Bronchial epithelial cell (primary cell): ENCODE measurements around the gene ULK2. TPM values are rescaled to one million over a fixed set of nuclear protein-coding genes. Genes with fewer than 3 reads are reported as not detected.

Experiments used
- DNase-seq: peaks from one replicate; pipeline ENCODE4 v3.0.0-alpha.2; 2010; ENCODE audit warnings: low read depth
- FAIRE-seq: peaks from 2 replicates; lab custom pipeline; 2011; peaks lifted over from hg19 to GRCh38; lab: Jason Lieb, UNC
- H3K27me3 ChIP-seq: 2 replicates; pipeline ENCODE4 v1.5.1; 2011; ENCODE audit warnings: low read length; ENCODE audit not compliant: control insufficient read depth, insufficient read depth
- H3K36me3 ChIP-seq: 2 replicates; pipeline ENCODE4 v1.5.1; 2011; ENCODE audit warnings: low read length; ENCODE audit not compliant: control insufficient read depth, insufficient read depth
- H3K4me3 ChIP-seq: 2 replicates; pipeline ENCODE4 v1.5.1; 2011; ENCODE audit warnings: mild to moderate bottlenecking, low read depth, low read length, control low read depth
- total RNA-seq: library from RNA; depleted of rRNA; stranded (reverse); fragments of >200 nt; gene quantifications from 2 replicates; pipeline ENCODE4 v1.2.1, GENCODE V29; 2014
- TF ChIP-seq, protein P1 (sequence below): IDR thresholded peaks from 2 replicates; pipeline ENCODE4 v1.5.1; 2011; ENCODE audit warnings: mild to moderate bottlenecking, moderate library complexity, low read length, control low read depth, inconsistent platforms; ENCODE audit not compliant: insufficient read depth, severe bottlenecking

ULK2 gene
- total RNA-seq, 1 donor from 2014 or later = 14.7 TPM

DNA sequence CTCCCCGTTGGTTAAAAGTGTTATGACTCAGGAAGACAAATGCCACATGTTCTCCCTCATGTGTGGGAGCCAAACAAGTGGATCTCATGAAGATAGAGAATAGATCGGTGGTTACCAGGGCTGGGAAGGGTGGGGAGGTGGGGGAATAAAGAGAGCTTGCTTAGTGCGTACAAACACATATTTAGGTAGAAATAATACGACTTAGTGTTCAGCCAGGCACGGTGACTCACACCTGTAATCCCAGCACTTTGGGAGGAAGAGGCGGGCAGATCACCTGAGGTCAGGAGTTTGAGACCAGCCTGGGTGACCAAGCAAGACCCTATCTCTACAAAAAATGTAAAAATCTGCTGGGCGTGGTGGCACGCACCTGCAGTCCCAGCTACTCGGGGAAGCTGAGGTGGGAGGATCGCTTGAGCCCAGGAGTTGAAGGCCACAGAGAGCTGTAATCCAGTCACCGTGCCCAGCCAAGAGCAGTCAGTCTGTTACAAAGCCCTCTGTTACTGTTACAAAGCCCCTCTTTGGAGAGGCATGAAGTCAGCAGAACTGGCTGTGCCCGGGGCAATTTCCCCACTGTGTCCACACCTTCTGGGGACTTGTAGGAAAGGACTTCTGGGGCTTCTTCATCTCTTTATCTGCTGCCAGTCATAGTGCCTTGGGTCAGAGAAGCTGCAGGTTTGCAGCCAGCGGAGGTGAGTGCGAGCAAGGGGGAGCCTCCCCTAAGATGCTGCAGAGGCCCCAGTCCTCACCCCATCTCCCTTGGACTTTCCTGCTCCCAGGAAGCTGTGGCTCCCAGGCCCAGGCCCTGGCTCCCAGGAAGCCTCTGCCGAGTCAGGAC lies 115.3 kb downstream of the ULK2 start:
- no peaks in the 10 kb centered on the region for H3K27me3 ChIP-seq
- no peaks in the 10 kb centered on the region for H3K36me3 ChIP-seq
- TF ChIP-seq, protein P1, sequence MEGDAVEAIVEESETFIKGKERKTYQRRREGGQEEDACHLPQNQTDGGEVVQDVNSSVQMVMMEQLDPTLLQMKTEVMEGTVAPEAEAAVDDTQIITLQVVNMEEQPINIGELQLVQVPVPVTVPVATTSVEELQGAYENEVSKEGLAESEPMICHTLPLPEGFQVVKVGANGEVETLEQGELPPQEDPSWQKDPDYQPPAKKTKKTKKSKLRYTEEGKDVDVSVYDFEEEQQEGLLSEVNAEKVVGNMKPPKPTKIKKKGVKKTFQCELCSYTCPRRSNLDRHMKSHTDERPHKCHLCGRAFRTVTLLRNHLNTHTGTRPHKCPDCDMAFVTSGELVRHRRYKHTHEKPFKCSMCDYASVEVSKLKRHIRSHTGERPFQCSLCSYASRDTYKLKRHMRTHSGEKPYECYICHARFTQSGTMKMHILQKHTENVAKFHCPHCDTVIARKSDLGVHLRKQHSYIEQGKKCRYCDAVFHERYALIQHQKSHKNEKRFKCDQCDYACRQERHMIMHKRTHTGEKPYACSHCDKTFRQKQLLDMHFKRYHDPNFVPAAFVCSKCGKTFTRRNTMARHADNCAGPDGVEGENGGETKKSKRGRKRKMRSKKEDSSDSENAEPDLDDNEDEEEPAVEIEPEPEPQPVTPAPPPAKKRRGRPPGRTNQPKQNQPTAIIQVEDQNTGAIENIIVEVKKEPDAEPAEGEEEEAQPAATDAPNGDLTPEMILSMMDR = no peak
- no peak for FAIRE-seq
- DNase-seq = peak; percentile 61
- H3K4me3 ChIP-seq = no peak overlapping the region

GRCh38 chr17:19750835-19751234 lies 116.9 kb downstream of the ULK2 start:
- TF ChIP-seq, protein P1 = peak; percentile 5
- FAIRE-seq (peak; percentile 97), DNase-seq (peak; percentile 89)
- Histone ChIP-seq H3K4me3 (no peak overlapping the region), H3K36me3 (no peaks in the 10 kb centered on the region), H3K27me3 (no peaks in the 10 kb centered on the region)

GRCh38 chr17:19750020-19750572 lies 117.6 kb downstream of the ULK2 start:
- Histone ChIP-seq H3K27me3 (no peaks in the 10 kb centered on the region), H3K4me3 (no peak overlapping the region), H3K36me3 (no peaks in the 10 kb centered on the region)
- FAIRE-seq (no peak), DNase-seq (no peak)
- TF ChIP-seq, protein P1 = no peak

DNA sequence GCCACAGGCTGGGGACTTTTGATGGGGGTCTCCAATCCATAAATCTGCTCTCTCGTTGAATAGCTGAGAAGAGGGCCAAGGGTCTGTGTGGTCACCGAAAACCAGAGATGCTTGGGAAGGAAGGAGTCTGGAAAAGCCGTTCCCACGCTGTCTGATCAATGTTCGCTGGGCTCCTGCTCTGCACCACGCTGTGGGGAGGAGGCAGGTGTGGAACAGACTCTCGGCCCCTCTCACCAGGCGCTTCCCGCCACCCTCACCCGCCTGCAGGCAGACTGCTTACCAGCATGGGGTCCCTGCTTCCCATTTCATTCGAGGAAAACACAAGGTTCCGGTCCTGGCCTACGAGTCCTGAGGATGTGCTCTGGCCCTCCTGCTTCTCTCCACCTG lies 118.9 kb downstream of the ULK2 start:
- FAIRE-seq = peak; percentile 28
- DNase-seq = no peak
- no peaks in the 10 kb centered on the region for H3K36me3 ChIP-seq
- TF ChIP-seq, protein P1 = no peak
- no peak overlapping the region for H3K4me3 ChIP-seq
- no peaks in the 10 kb centered on the region for H3K27me3 ChIP-seq

- FAIRE-seq (peak; percentile 86), DNase-seq (peak; percentile 67)
- TF ChIP-seq, protein P1 = no peak
- H3K36me3 ChIP-seq = peaks cover 3% of the 10 kb centered on the region
- H3K27me3 ChIP-seq = no peaks in the 10 kb centered on the region
- peak within 1 kb of the TSS; percentile 33 for H3K4me3 ChIP-seq
Observed at GRCh38 chr17:19747829-19748806, 119.6 kb downstream of the ULK2 start, which contains the start of gene ALDH3A1. TSS of gene ALDH3A1 (minus strand) at chr17:19748298. CDS start at chr17:19745129, 3,169 bp downstream.
